H1 (cell line): ENCODE results near the gene AGBL4. TPM values are rescaled to one million over a fixed set of nuclear protein-coding genes. Genes with fewer than 3 reads are reported as not detected.

ENCODE experiments used
- CTCF ChIA-PET: fragments of 300-600 bp; sonication (Branson Sonifier 250); formaldehyde crosslinking; loops from one replicate; lab custom pipeline; 2021; ENCODE audit not compliant: partially characterized antibody; lab: Charles Lee
- POLR2A ChIA-PET: fragments of 300-600 bp; sonication (Branson Sonifier 250); formaldehyde crosslinking; loops from one replicate; lab custom pipeline; 2021; ENCODE audit warnings: inconsistent platforms; ENCODE audit not compliant: partially characterized antibody; lab: Charles Lee
- DNase-seq, 2 experiments: peaks; one replicate each; pipeline versions ENCODE4 v3.0.0 to v3.0.0-alpha.2; 2010 to 2022; ENCODE audit warnings: low spot score in 2 of 2, low read depth in 1 of 2, mixed read lengths in 1 of 2
- FAIRE-seq: peaks from 2 replicates; lab custom pipeline; 2011; peaks lifted over from hg19 to GRCh38; lab: Jason Lieb, UNC
- H2AFZ ChIP-seq: 2 replicates; pipeline ENCODE4 v1.8.1; 2012; ENCODE audit warnings: low read length, inconsistent platforms
- H2AK5ac ChIP-seq: 2 replicates; pipeline ENCODE4 v1.6.1; 2013; ENCODE audit warnings: low read depth, low read length
- H2BK120ac ChIP-seq: replicated peaks from 2 replicates; pipeline ENCODE3; 2013; ENCODE audit warnings: low read depth, low read length, inconsistent platforms
- H2BK12ac ChIP-seq: 2 replicates; pipeline ENCODE4 v1.6.1; 2013; ENCODE audit warnings: low read depth, low read length
- H2BK15ac ChIP-seq: 2 replicates; pipeline ENCODE4 v1.6.1; 2013; ENCODE audit warnings: low read length
- H2BK20ac ChIP-seq: 2 replicates; pipeline ENCODE4 v1.6.1; 2013; ENCODE audit warnings: low read length
- H2BK5ac ChIP-seq: 2 replicates; pipeline ENCODE4 v1.6.1; 2013; ENCODE audit warnings: low read depth, low read length
- H3K14ac ChIP-seq: 2 replicates; pipeline ENCODE4 v1.6.1; 2013; ENCODE audit warnings: inconsistent platforms; ENCODE audit not compliant: insufficient read length
- H3K18ac ChIP-seq: 2 replicates; pipeline ENCODE4 v1.6.1; 2013; ENCODE audit warnings: low read length; ENCODE audit errors: extremely low read depth
- H3K23ac ChIP-seq: 2 replicates; pipeline ENCODE4 v1.6.1; 2013; ENCODE audit warnings: inconsistent platforms; ENCODE audit not compliant: insufficient read length
- H3K23me2 ChIP-seq: 2 replicates; pipeline ENCODE4 v1.6.1; 2013; ENCODE audit warnings: low read depth, low read length
- H3K27ac ChIP-seq: 2 replicates; pipeline ENCODE4 v1.6.1; 2011; ENCODE audit warnings: low read depth, low read length, inconsistent platforms
- H3K27me3 ChIP-seq, 4 experiments: replicated peaks in 1 of 4; 1 replicate in 1 of 4; 2 replicates in 3 of 4; pipeline versions ENCODE4 v1.6.1 to v1.8.1; 2011 to 2013; ENCODE audit warnings: low read length in 3 of 4, mild to moderate bottlenecking in 3 of 4, inconsistent platforms in 2 of 4, mixed read lengths in 2 of 4, moderate library complexity in 1 of 4; ENCODE audit not compliant: control insufficient read depth in 3 of 4, insufficient read depth in 3 of 4; ENCODE audit errors: extremely low read depth in 1 of 4
- H3K36me3 ChIP-seq, 4 experiments: 2 replicates each; pipeline versions ENCODE4 v1.6.1 to v1.8.1; 2011 to 2013; ENCODE audit warnings: mild to moderate bottlenecking in 4 of 4, low read length in 3 of 4, moderate library complexity in 2 of 4, control low read depth in 1 of 4, inconsistent platforms in 1 of 4; ENCODE audit not compliant: insufficient read depth in 4 of 4, control insufficient read depth in 2 of 4
- H3K4ac ChIP-seq: replicated peaks from 2 replicates; pipeline ENCODE3; 2013; ENCODE audit warnings: low read length, low read depth, mixed read lengths, inconsistent platforms; ENCODE audit not compliant: insufficient read length
- H3K4me1 ChIP-seq, 4 experiments: replicated peaks in 1 of 4; 1 replicate in 1 of 4; 2 replicates in 3 of 4; pipeline versions ENCODE4 v1.6.1 to v1.8.1; 2011 to 2013; ENCODE audit warnings: low read length in 3 of 4, inconsistent platforms in 2 of 4, mixed read lengths in 1 of 4; ENCODE audit not compliant: insufficient read depth in 4 of 4, control insufficient read depth in 3 of 4
- H3K4me2 ChIP-seq, 2 experiments: 2 replicates each; pipeline versions ENCODE4 v1.6.1 to v1.8.1; 2011 to 2013; ENCODE audit warnings: low read depth in 2 of 2, low read length in 2 of 2, control low read depth in 1 of 2, inconsistent platforms in 1 of 2, mild to moderate bottlenecking in 1 of 2; ENCODE audit not compliant: insufficient read depth in 1 of 2
- H3K4me3 ChIP-seq, 4 experiments: fragments of 200-600, 300-600 bp in 1 of 4; sonication (generic), shearing (Covaris generic), sonication (Bioruptor Twin) in 1 of 4; 2 replicates each; pipeline versions ENCODE4 v1.5.1 to v1.8.1; 2011 to 2016; ENCODE audit warnings: low read length in 4 of 4, low read depth in 3 of 4, control low read depth in 2 of 4, inconsistent platforms in 2 of 4, mild to moderate bottlenecking in 2 of 4, mixed read lengths in 1 of 4, moderate library complexity in 1 of 4; ENCODE audit not compliant: insufficient read depth in 2 of 4; ENCODE audit errors: extremely low read depth in 1 of 4
- H3K56ac ChIP-seq: replicated peaks from 2 replicates; pipeline ENCODE3; 2013; ENCODE audit warnings: low read depth, mild to moderate bottlenecking, mixed read lengths, low read length, inconsistent platforms; ENCODE audit not compliant: insufficient read length
- H3K79me1 ChIP-seq: 2 replicates; pipeline ENCODE4 v1.6.1; 2013; ENCODE audit warnings: low read depth, low read length, control low read depth
- H3K79me2 ChIP-seq, 2 experiments: 2 replicates each; pipeline versions ENCODE4 v1.6.1 to v1.8.1; 2012 to 2013; ENCODE audit warnings: low read length in 2 of 2, mild to moderate bottlenecking in 2 of 2, inconsistent platforms in 1 of 2; ENCODE audit not compliant: insufficient read depth in 2 of 2, control insufficient read depth in 1 of 2
- H3K9ac ChIP-seq, 4 experiments: replicated peaks in 1 of 4; 1 replicate in 1 of 4; 2 replicates in 3 of 4; pipeline versions ENCODE4 v1.6.1 to v1.8.1; 2011 to 2013; ENCODE audit warnings: low read depth in 3 of 4, low read length in 3 of 4, control low read depth in 2 of 4, mild to moderate bottlenecking in 2 of 4, moderate library complexity in 2 of 4, inconsistent platforms in 1 of 4; ENCODE audit errors: extremely low read depth in 1 of 4
- H3K9me3 ChIP-seq, 2 experiments: 2 replicates each; pipeline versions ENCODE4 v1.6.1 to v1.8.1; 2012 to 2013; ENCODE audit warnings: mild to moderate bottlenecking in 2 of 2, moderate library complexity in 2 of 2, control low read depth in 1 of 2, inconsistent platforms in 1 of 2, low read depth in 1 of 2, low read length in 1 of 2, mixed read lengths in 1 of 2; ENCODE audit not compliant: insufficient read depth in 2 of 2
- H4K20me1 ChIP-seq, 2 experiments: replicated peaks in 1 of 2; 2 replicates each; pipeline versions ENCODE3 to v1.8.1; 2011 to 2013; ENCODE audit warnings: inconsistent platforms in 2 of 2, low read length in 2 of 2, mild to moderate bottlenecking in 1 of 2; ENCODE audit not compliant: insufficient read depth in 2 of 2, control insufficient read depth in 1 of 2
- H4K5ac ChIP-seq: 2 replicates; pipeline ENCODE4 v1.6.1; 2013; ENCODE audit warnings: low read length, low read depth, mixed read lengths, inconsistent platforms; ENCODE audit not compliant: insufficient read length
- H4K8ac ChIP-seq: 2 replicates; pipeline ENCODE4 v1.8.0; 2013; ENCODE audit warnings: mild to moderate bottlenecking, moderate library complexity, low read length, inconsistent platforms; ENCODE audit not compliant: insufficient read depth; ENCODE audit errors: extremely low read depth
- H4K91ac ChIP-seq: replicated peaks from 2 replicates; pipeline ENCODE3; 2013; ENCODE audit warnings: low read length, mixed read lengths, inconsistent platforms; ENCODE audit not compliant: insufficient read length
- CHD1 ChIP-seq: IDR thresholded peaks from 2 replicates; pipeline ENCODE4 v1.6.1; 2012; ENCODE audit warnings: low read depth, low read length, improper control_type of control experiment
- EP300 ChIP-seq, 2 experiments: IDR thresholded peaks; 1 replicate in 1 of 2; 2 replicates in 1 of 2; pipeline ENCODE4 v1.6.1; 2011 to 2012; ENCODE audit warnings: low read depth in 2 of 2, low read length in 2 of 2, mild to moderate bottlenecking in 2 of 2, borderline replicate concordance in 1 of 2, inconsistent platforms in 1 of 2, moderate library complexity in 1 of 2
- GTF2F1 ChIP-seq: IDR thresholded peaks from 2 replicates; pipeline ENCODE4 v1.6.1; 2012; ENCODE audit warnings: low read depth, low read length, improper control_type of control experiment, borderline replicate concordance
- HDAC2 ChIP-seq, 2 experiments: fragments of 300-600 bp in 1 of 2; sonication (generic) in 1 of 2; IDR thresholded peaks; 2 replicates each; pipeline ENCODE4 v1.6.1; 2011 to 2012; ENCODE audit warnings: low read depth in 2 of 2, low read length in 2 of 2, mild to moderate bottlenecking in 2 of 2, moderate library complexity in 2 of 2, borderline replicate concordance in 1 of 2, inconsistent platforms in 1 of 2
- HDAC6 ChIP-seq: IDR thresholded peaks from one replicate; pipeline ENCODE4 v1.7.1; 2012; ENCODE audit warnings: low read depth, mild to moderate bottlenecking, inconsistent platforms, low read length, moderate library complexity
- MAFK ChIP-seq: IDR thresholded peaks from 2 replicates; pipeline ENCODE4 v1.6.1; 2012; ENCODE audit warnings: low read depth, mild to moderate bottlenecking, improper control_type of control experiment, low read length
- POLR2AphosphoS5 ChIP-seq: IDR thresholded peaks from 2 replicates; pipeline ENCODE4 v1.6.1; 2011; ENCODE audit warnings: low read depth, low read length
- RAD21 ChIP-seq, 2 experiments: IDR thresholded peaks in 1 of 2; conservative IDR thresholded peaks in 1 of 2; 2 replicates each; pipeline ENCODE4 v1.6.1; 2011; ENCODE audit warnings: low read depth in 2 of 2, low read length in 2 of 2, improper control_type of control experiment in 1 of 2, inconsistent platforms in 1 of 2, mild to moderate bottlenecking in 1 of 2, moderate library complexity in 1 of 2
- SIX5 ChIP-seq: IDR thresholded peaks from 2 replicates; pipeline ENCODE4 v1.6.1; 2011; ENCODE audit warnings: mild to moderate bottlenecking, low read depth, low read length
- SP4 ChIP-seq: IDR thresholded peaks from 2 replicates; pipeline ENCODE4 v1.6.1; 2012; ENCODE audit warnings: low read length, inconsistent platforms
- TAF1 ChIP-seq: IDR thresholded peaks from 2 replicates; pipeline ENCODE4 v1.6.1; 2011; ENCODE audit warnings: mild to moderate bottlenecking, low read depth, low read length
- YY1 ChIP-seq: IDR thresholded peaks from 2 replicates; pipeline ENCODE4 v1.6.1; 2011; ENCODE audit warnings: low read depth, mild to moderate bottlenecking, low read length
- WGBS, 2 experiments: shearing (Covaris generic) in 1 of 2; methylation state at CpG; one replicate each; pipeline versions ENCODE4 v1.1.6 to v1.1.7; 2013 to 2015; ENCODE audit warnings: low lambda C conversion rate in 2 of 2, mixed read lengths in 2 of 2, inconsistent platforms in 1 of 2, low coverage in 1 of 2, missing lambda C conversion rate in 1 of 2; ENCODE audit not compliant: insufficient replicate concordance in 2 of 2, insufficient coverage in 1 of 2, insufficient read length in 1 of 2; ENCODE audit errors: extremely low coverage in 1 of 2, missing lambda C conversion rate in 1 of 2; 5-methylcytosine and 5-hydroxymethylcytosine counted together
- polyA plus RNA-seq, 7 experiments: library from polyadenylated mRNA; depleted of rRNA in 3 of 7; stranded (reverse) in 5 of 7; unstranded in 2 of 7; fragments of >200 nt in 5 of 7; fragments of 200-250 nt in 2 of 7; gene quantifications; 1 replicate in 5 of 7; 2 replicates in 1 of 7; 4 replicates in 1 of 7; pipeline versions ENCODE4 v1.2.1 to v1.2.3, GENCODE V29; 2011 to 2013; ENCODE audit warnings: missing spikeins in 2 of 7, mixed read lengths in 2 of 7
- total RNA-seq: library from RNA; stranded (reverse); fragmentation: NEBNext Ultra II Directional; extraction: Animal tissue kit (Norgen Biotek cat#: 25700); gene quantifications from 2 replicates; pipeline ENCODE4 v1.2.1, GENCODE V29; 2021
- TF ChIP-seq, protein P1 (sequence below): IDR thresholded peaks from 2 replicates; pipeline ENCODE4 v1.6.1; 2011; ENCODE audit warnings: low read length, improper control_type of control experiment

Gene AGBL4
- total and polyA plus RNA-seq, 2 of the 8 experiments (the other 6 are each of a cell fraction or from before 2014, with no cell fraction given): 0.41 to 0.45 TPM

DNA sequence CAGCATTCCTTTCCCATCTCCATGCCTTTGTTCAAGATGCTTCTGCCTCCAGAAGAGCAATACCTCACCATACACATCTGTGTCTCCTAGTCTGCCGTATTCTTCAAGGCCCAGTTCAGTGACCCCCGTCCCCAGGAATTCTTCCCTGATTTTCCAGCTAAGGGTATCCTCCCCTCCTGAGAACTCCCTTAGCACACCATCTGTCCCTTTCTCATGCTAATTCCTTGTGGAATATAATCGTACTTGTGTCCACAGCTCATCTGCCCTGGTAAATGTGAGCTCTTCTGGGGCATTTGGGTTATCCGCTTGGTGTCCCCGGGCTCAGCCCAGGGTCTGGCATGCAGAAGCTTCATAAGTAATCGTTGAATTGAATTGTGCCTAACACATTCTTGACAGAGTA is 1288.0 kb downstream of the AGBL4 start:
- H4K5ac ChIP-seq: no peak overlapping the region
- H3K23ac ChIP-seq: no peak overlapping the region
- H2BK12ac ChIP-seq: no peak overlapping the region
- no peak overlapping the region for H2AK5ac ChIP-seq
- no peaks in the 10 kb centered on the region for H4K20me1 ChIP-seq
- no peak overlapping the region for H2BK5ac ChIP-seq
- H3K79me1 ChIP-seq: no peaks in the 10 kb centered on the region
- H3K9ac ChIP-seq: no peak overlapping the region
- H4K91ac ChIP-seq: no peak overlapping the region
- H4K8ac ChIP-seq: no peak overlapping the region
- CTCF ChIA-PET: interaction anchor here (1.1 to 1.2 kb wide), 3 partner anchors 17 to 205 kb away, joined by 3 to 6 read pairs (median 4); no protein-coding TSS in a partner anchor
- 84% methylated on average over 6 of the region's 6 CpGs; no CpG with 5 or more reads in 1 of the 2 experiments for WGBS, 2 experiments
- no peak overlapping the region for H3K18ac ChIP-seq
- H3K14ac ChIP-seq: no peak overlapping the region
- H2BK15ac ChIP-seq: no peak overlapping the region
- H3K4me1 ChIP-seq: peaks cover 0 to 2% (median under 1%) of the 10 kb centered on the region in 4 experiments; a peak in 1 of 7 replicates
- no peak overlapping the region for H2AFZ ChIP-seq
- no peak overlapping the region for H2BK120ac ChIP-seq
- POLR2A ChIA-PET: no interaction called here
- no peak overlapping the region for H3K4me2 ChIP-seq
- no peak overlapping the region for H3K4me3 ChIP-seq
- H3K23me2 ChIP-seq: peaks cover 2% of the 10 kb centered on the region; the same call in 1 of the 2 replicates
- no peak overlapping the region for H3K56ac ChIP-seq
- FAIRE-seq: no peak
- no peak overlapping the region for H3K4ac ChIP-seq
- H3K9me3 ChIP-seq: no peaks in the 10 kb centered on the region
- DNase-seq: no peak
- H3K27ac ChIP-seq: no peak overlapping the region
- no peak overlapping the region for H2BK20ac ChIP-seq
- H3K27me3 ChIP-seq: no peaks in the 10 kb centered on the region
- H3K79me2 ChIP-seq: no peaks in the 10 kb centered on the region
- peaks cover 0 to 15% (median 8%) of the 10 kb centered on the region in 4 experiments; a peak in 4 of 8 replicates for H3K36me3 ChIP-seq
- TF ChIP-seq YY1 (no peak), POLR2AphosphoS5 (no peak), TAF1 (no peak), SP4 (no peak), HDAC2 (IDR thresholded peaks at IDR 0.05; ENCODE audit: borderline replicate concordance in 1 of 2, low read depth in 2 of 2, low read length in 2 of 2) (no peak), SIX5 (no peak), GTF2F1 (no peak), MAFK (no peak), EP300 (IDR thresholded peaks at IDR 0.05; ENCODE audit: borderline replicate concordance in 1 of 2, low read depth in 2 of 2, low read length in 2 of 2) (no peak), CHD1 (no peak), HDAC6 (no peak), RAD21 (IDR thresholded peaks at IDR 0.05 in 1 of 2, conservative IDR thresholded peaks at IDR 0.05 in 1 of 2; ENCODE audit: low read depth in 2 of 2, low read length in 2 of 2) (no peak)
- TF ChIP-seq, protein P1, sequence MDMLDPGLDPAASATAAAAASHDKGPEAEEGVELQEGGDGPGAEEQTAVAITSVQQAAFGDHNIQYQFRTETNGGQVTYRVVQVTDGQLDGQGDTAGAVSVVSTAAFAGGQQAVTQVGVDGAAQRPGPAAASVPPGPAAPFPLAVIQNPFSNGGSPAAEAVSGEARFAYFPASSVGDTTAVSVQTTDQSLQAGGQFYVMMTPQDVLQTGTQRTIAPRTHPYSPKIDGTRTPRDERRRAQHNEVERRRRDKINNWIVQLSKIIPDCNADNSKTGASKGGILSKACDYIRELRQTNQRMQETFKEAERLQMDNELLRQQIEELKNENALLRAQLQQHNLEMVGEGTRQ: no peak
